Heart right ventricle (tissue), 16 donors: Measurements from ENCODE around the gene PKIG. TPM values are rescaled to one million over a fixed set of nuclear protein-coding genes. Genes with fewer than 3 reads are reported as not detected.

Experiments
- ATAC-seq, 8 donors: fragments of 200-7000 bp; cut with Tn5 transposase; one replicate each; pipeline ENCODE4 v1.9.1; 2020; ENCODE audit warnings: mild to moderate bottlenecking in 8 of 8, moderate library complexity in 8 of 8, moderate number of reproducible peaks in 1 of 8
- DNase-seq, 2 donors: peaks; one replicate each; pipeline ENCODE4 v3.0.0-alpha.2; 2020
- H3K27ac ChIP-seq, 10 donors: fragments of 200-600 bp; sonication (generic) in 2 of 10; one replicate each; pipeline versions ENCODE4 v1.5.0 to v1.8.0; 2020 to 2022; ENCODE audit warnings: mild to moderate bottlenecking in 3 of 10
- H3K27me3 ChIP-seq, 7 donors: fragments of 200-600 bp; one replicate each; pipeline ENCODE4 v1.8.0; 2021 to 2022; ENCODE audit warnings: mild to moderate bottlenecking in 2 of 7
- H3K36me3 ChIP-seq, 9 donors: fragments of 200-600 bp; sonication (generic) in 1 of 9; one replicate each; pipeline versions ENCODE4 v1.5.0 to v1.8.0; 2020 to 2022; ENCODE audit warnings: mild to moderate bottlenecking in 2 of 9
- H3K4me1 ChIP-seq, 9 donors: fragments of 200-600 bp; sonication (generic) in 1 of 9; one replicate each; pipeline versions ENCODE4 v1.5.0 to v1.8.0; 2020 to 2022; ENCODE audit warnings: mild to moderate bottlenecking in 4 of 9
- H3K4me3 ChIP-seq, 10 donors: fragments of 200-600 bp; sonication (generic) in 2 of 10; one replicate each; pipeline versions ENCODE4 v1.5.0 to v1.8.0; 2020 to 2022; ENCODE audit warnings: mild to moderate bottlenecking in 7 of 10, moderate library complexity in 2 of 10
- H3K9me3 ChIP-seq, 11 donors: fragments of 200-600 bp in 10 of 11; sonication (generic) in 2 of 11; one replicate each; pipeline versions ENCODE4 v1.5.0 to v1.8.0; 2013 to 2022; ENCODE audit warnings: mild to moderate bottlenecking in 2 of 11, control low read depth in 1 of 11, moderate library complexity in 1 of 11
- WGBS, 2 donors: extraction: QIAGEN DNeasy Blood & Tissue Kit; methylation state at CpG; one replicate each; pipeline ENCODE4 v1.1.7; 2013; ENCODE audit warnings: inconsistent platforms in 1 of 2; 5-methylcytosine and 5-hydroxymethylcytosine counted together
- intact Hi-C, 10 donors: fragments of 100-400 bp; cut with DNase I; formaldehyde crosslinking; loops; one replicate each; pipeline versions ENCODE4 v1.11.1 to v1.14.2; 2022
- polyA plus RNA-seq, 2 donors: library from polyadenylated mRNA; stranded (reverse); fragments of 200-250 nt; gene quantifications; one replicate each; pipeline ENCODE4 v1.2.3, GENCODE V29; 2013
- total RNA-seq, 10 donors: library from RNA; stranded (reverse); fragmentation: NEBNext Ultra II Directional in 3 of 10; extraction: Animal tissue kit (Norgen Biotek cat#: 25700) in 3 of 10; gene quantifications; one replicate each; pipeline versions ENCODE4 v1.2.1 to v1.2.4, GENCODE V29; 2021 to 2023
- TF ChIP-seq, protein P1 (sequence below), 9 donors: fragments of 200-600 bp; sonication (generic) in 2 of 9; IDR thresholded peaks; one replicate each; pipeline versions ENCODE4 v1.5.0 to v1.8.0; 2021 to 2022; ENCODE audit warnings: antibody characterized with exemption in 9 of 9, mild to moderate bottlenecking in 5 of 9, moderate library complexity in 1 of 9
- donor health status: Arrhythmogenic right ventricular cardiomyopathy.
- donor health status: ischemic (EF 13 %, LVEDD 7.1; RV severe dilation, severe dysfunction).
- donor health status: healthy with polysubstance abuse.
- donor health status: DM: no; HTN: yes; CAD: no.
- donor health status: DM: no; HTN: no; CAD: no.
- donor health status: ischemic (EF 25% LVEDD 6.9; RV normal size, moderate dysfunction).
- donor health status: ischemic (EF 25% LVEDD 5.7; RV mildly dilated, moderate dysfunction).
- donor health status: healthy.
- donor health status: DM: yes; HTN: yes; CAD: no.
- donor health status: Ischemic cardiomyopathy.
- donor health status: ischemic (EF 35%, LVEDD 5.7; RV mildly dilated, moderate dysfunction).
- donor health status: nonischemic (EF 11% LVEDD 7.7; RV severe dilation, severe dysfunction).
- donor health status: DM: yes; HTN: yes; CAD: no.
- donor health status: PGD.
- donor health status: ischemic (EF 29% LVEDD 5.4; RV normal size, mild dysfunction).
- donor health status: nonischemic (EF 23%, LVEDD 6.1; RV moderate dilation, normal function).

The PKIG gene
- total and polyA plus RNA-seq, 12 donors: 155 to 342 (median 210) TPM

DNA sequence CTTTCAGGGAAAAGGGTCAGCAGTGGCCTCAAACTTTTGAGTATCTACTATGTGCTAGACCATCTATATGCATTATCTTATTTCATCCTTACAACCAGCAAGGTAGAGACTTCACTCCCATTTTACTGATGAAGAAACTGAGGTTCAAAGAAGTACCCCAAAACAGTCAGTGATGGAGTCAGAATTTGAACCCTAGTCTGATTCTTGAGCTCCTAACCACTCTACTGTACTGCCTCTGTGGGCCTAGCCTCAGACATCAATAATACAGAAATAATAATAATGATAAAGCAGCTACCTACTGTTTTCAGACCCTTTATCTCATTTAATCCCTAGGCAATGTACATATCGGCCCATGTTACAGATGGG is 60.8 kb downstream of the PKIG start:
- no peaks in the 10 kb centered on the region for H3K27me3 ChIP-seq
- peaks cover 0 to 12% (median 0%) of the 10 kb centered on the region in 9 donors for H3K36me3 ChIP-seq
- no peak for ATAC-seq
- H3K27ac ChIP-seq: peak overlapping the region; percentile 63 to 91 (median 83)
- WGBS, 2 donors: 38 to 54% methylated on average over 1 of the region's 1 CpG
- H3K9me3 ChIP-seq: peaks cover 0 to 5% (median 0%) of the 10 kb centered on the region in 11 donors
- peaks cover 27 to 73% (median 60%) of the 10 kb centered on the region in 9 donors for H3K4me1 ChIP-seq
- TF ChIP-seq, protein P1, sequence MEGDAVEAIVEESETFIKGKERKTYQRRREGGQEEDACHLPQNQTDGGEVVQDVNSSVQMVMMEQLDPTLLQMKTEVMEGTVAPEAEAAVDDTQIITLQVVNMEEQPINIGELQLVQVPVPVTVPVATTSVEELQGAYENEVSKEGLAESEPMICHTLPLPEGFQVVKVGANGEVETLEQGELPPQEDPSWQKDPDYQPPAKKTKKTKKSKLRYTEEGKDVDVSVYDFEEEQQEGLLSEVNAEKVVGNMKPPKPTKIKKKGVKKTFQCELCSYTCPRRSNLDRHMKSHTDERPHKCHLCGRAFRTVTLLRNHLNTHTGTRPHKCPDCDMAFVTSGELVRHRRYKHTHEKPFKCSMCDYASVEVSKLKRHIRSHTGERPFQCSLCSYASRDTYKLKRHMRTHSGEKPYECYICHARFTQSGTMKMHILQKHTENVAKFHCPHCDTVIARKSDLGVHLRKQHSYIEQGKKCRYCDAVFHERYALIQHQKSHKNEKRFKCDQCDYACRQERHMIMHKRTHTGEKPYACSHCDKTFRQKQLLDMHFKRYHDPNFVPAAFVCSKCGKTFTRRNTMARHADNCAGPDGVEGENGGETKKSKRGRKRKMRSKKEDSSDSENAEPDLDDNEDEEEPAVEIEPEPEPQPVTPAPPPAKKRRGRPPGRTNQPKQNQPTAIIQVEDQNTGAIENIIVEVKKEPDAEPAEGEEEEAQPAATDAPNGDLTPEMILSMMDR (IDR thresholded peaks at IDR 0.05): no peak
- DNase-seq: no peak
- peak overlapping the region in 5 of 10 donors; percentile 16 to 37 (median 25) for H3K4me3 ChIP-seq
- intact Hi-C loops: no loop called here

DNA sequence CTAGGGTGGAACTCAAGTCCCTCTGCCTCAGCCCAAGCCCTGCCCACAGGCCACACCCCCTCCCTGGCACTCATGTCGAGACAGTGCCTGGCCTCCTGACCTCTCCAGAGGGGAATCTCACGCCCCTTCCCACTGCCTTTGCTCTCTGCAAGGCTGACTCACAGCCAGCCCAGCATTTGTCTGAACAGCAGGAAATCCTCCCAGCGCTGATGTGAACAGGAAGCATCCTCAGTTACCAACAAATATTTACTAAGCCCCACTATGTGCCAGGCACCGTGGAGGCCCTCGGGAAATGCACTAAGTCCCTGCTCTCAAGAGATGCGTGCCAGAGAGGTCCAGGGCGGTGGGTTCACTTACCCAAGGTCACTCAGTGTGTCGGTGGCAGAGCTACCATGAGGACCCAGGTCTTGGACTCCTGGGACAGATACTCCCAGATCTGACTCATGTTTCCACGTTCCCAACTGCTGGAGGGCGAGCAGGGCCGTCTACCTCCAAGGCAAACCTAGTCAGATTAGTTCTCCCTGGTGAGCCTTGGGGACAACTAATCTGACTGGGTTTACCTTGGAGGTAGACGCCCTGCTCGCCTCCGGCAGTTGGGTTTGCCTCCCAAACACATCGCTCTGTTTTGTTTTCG is 61.3 kb downstream of the PKIG start:
- Histone ChIP-seq H3K27ac (peak overlapping the region; percentile 63 to 91 (median 83)), H3K4me1 (peaks cover 27 to 78% (median 58%) of the 10 kb centered on the region in 9 donors), H3K9me3 (peaks cover 0 to 5% (median 0%) of the 10 kb centered on the region in 11 donors), H3K4me3 (no peak overlapping the region), H3K27me3 (no peaks in the 10 kb centered on the region), H3K36me3 (peaks cover 0 to 12% (median 0%) of the 10 kb centered on the region in 9 donors)
- DNase-seq: peak; percentile 76 to 81
- intact Hi-C loops: no loop called here
- TF ChIP-seq, protein P1 (IDR thresholded peaks at IDR 0.05): no peak
- ATAC-seq: peak; percentile 56 to 87 (median 80)
- WGBS, 2 donors: 42 to 43% methylated on average over 16 of the region's 16 CpGs

DNA sequence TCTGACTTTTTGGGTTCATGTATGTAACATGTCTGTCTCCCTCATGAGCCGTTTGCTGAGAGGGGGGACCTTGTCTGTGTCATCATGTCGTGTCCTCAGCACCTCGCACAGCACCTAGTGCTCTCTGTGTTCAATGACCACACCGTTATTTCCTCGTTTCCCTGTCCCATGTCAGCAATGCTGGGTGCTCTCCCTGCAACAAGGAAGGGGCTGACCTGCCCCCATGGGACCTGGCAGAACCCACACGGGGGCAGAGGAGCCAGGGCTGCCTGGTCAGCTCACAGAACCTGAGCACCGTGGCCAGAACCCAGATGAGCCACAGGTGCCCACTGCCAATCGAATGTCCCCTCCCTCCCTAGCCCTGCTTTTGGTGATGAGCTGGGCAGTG is 61.8 kb downstream of the PKIG start:
- DNase-seq (no peak), ATAC-seq (no peak)
- H3K4me1 ChIP-seq: peaks cover 27 to 83% (median 62%) of the 10 kb centered on the region in 9 donors
- 66 to 70% methylated on average over 8 of the region's 8 CpGs for WGBS, 2 donors
- no peak overlapping the region for H3K4me3 ChIP-seq
- no peaks in the 10 kb centered on the region for H3K27me3 ChIP-seq
- TF ChIP-seq, protein P1 (IDR thresholded peaks at IDR 0.05): no peak
- peak overlapping the region; percentile 63 to 91 (median 83) for H3K27ac ChIP-seq
- peaks cover 0 to 5% (median 0%) of the 10 kb centered on the region in 11 donors for H3K9me3 ChIP-seq
- intact Hi-C loops: no loop called here
- H3K36me3 ChIP-seq: peaks cover 0 to 12% (median 0%) of the 10 kb centered on the region in 9 donors

DNA sequence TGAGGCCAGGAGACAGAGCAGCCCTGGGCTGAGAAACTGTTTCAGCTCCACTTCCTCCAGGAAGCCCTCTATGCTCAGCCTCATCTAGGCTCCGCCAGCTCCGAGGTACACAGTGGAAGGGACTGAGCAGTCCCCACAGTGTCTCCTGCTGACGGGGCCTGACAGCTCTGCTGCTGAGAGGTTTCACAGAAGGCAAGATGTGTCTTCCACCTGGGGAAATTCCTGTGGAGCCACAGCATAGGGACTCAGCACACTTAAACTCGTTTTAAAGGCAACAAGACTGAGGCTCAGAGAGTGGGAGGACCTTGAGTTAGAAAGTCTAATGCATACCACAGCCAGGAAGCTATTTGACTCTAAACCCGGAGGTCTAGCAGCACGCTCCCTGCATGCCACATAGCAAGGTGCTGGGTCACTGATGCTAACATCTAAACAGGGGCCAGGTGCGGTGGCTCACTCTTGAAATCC is 62.3 kb downstream of the PKIG start:
- no peak for DNase-seq
- H3K9me3 ChIP-seq: peaks cover 0 to 5% (median 0%) of the 10 kb centered on the region in 11 donors
- intact Hi-C loops: no loop called here
- H3K4me1 ChIP-seq: peaks cover 27 to 87% (median 67%) of the 10 kb centered on the region in 9 donors
- TF ChIP-seq, protein P1 (IDR thresholded peaks at IDR 0.05): no peak
- WGBS, 2 donors: 75 to 83% methylated on average over 7 of the region's 7 CpGs
- H3K36me3 ChIP-seq: peaks cover 0 to 12% (median 0%) of the 10 kb centered on the region in 9 donors
- ATAC-seq: no peak
- H3K27me3 ChIP-seq: no peaks in the 10 kb centered on the region
- peak overlapping the region in 9 of 10 donors; percentile 75 to 91 (median 83) for H3K27ac ChIP-seq
- no peak overlapping the region for H3K4me3 ChIP-seq
